Endothelial cell of umbilical vein (primary cell): ENCODE measurements around the gene CCRL2. TPM values are rescaled to one million over a fixed set of nuclear protein-coding genes. Genes with fewer than 3 reads are reported as not detected.
A peak's percentile ranks its signal among the peaks of the same experiment; 100 is the strongest.

Experiments used
- BruUV-seq: library from RNA; stranded (reverse); fragments of 400-500 nt; replicated peaks from 2 replicates; lab custom pipeline; 2021; lab: Mats Ljungman, UMichigan
- CTCF ChIA-PET: fragments of 300-600, 350-600 bp; sonication (Branson Sonifier 250); formaldehyde crosslinking; loops from one replicate; lab custom pipeline; 2021; ENCODE audit warnings: antibody characterized with exemption, inconsistent platforms; lab: Charles Lee
- POLR2A ChIA-PET: fragments of 300-600, 350-600 bp; sonication (Branson Sonifier 250); formaldehyde crosslinking; loops from one replicate; lab custom pipeline; 2021; ENCODE audit warnings: antibody characterized with exemption, inconsistent platforms; lab: Charles Lee
- DNase-seq: peaks from one replicate; pipeline ENCODE4 v3.0.0-alpha.2; 2011; ENCODE audit warnings: low read depth, low spot score
- FAIRE-seq: peaks from 2 replicates; lab custom pipeline; 2011; peaks lifted over from hg19 to GRCh38; lab: Jason Lieb, UNC
- H2AFZ ChIP-seq: 2 replicates; pipeline ENCODE4 v1.6.0; 2012; ENCODE audit warnings: low read depth, low read length, control low read depth, inconsistent platforms
- H3K27ac ChIP-seq: 2 replicates; pipeline ENCODE4 v1.5.1; 2011; ENCODE audit warnings: low read depth, mild to moderate bottlenecking, control low read depth, low read length, moderate library complexity; ENCODE audit not compliant: insufficient read depth
- H3K27me3 ChIP-seq, 2 experiments: 2 replicates each; pipeline versions ENCODE4 v1.6.0 to v1.6.1; 2011; ENCODE audit warnings: low read length in 2 of 2, mixed read lengths in 1 of 2; ENCODE audit not compliant: control insufficient read depth in 2 of 2, insufficient read depth in 2 of 2
- H3K36me3 ChIP-seq, 2 experiments: 2 replicates in 1 of 2; 3 replicates in 1 of 2; pipeline ENCODE4 v1.5.1; 2011; ENCODE audit warnings: low read length in 2 of 2, mild to moderate bottlenecking in 1 of 2, moderate library complexity in 1 of 2; ENCODE audit not compliant: control insufficient read depth in 2 of 2, insufficient read depth in 2 of 2; ENCODE audit errors: extremely low read depth in 1 of 2
- H3K4me1 ChIP-seq: 3 replicates; pipeline ENCODE4 v1.5.1; 2011; ENCODE audit warnings: mild to moderate bottlenecking, low read length; ENCODE audit not compliant: control insufficient read depth, insufficient read depth; ENCODE audit errors: extremely low read depth
- H3K4me2 ChIP-seq: 2 replicates; pipeline ENCODE4 v1.6.1; 2011; ENCODE audit warnings: low read length, control low read depth, mixed read lengths; ENCODE audit not compliant: insufficient read depth
- H3K4me3 ChIP-seq, 3 experiments: fragments of 200-600 bp in 1 of 3; sonication (generic), shearing (Covaris generic) in 1 of 3; replicated peaks in 1 of 3; 2 replicates each; pipeline ENCODE4 v1.5.1; 2011 to 2016; ENCODE audit warnings: control low read depth in 3 of 3, low read length in 3 of 3, mild to moderate bottlenecking in 2 of 3, inconsistent platforms in 1 of 3, low read depth in 1 of 3, moderate library complexity in 1 of 3; ENCODE audit not compliant: insufficient read depth in 1 of 3
- H3K79me2 ChIP-seq: 2 replicates; pipeline ENCODE4 v1.6.0; 2012; ENCODE audit warnings: low read length, inconsistent platforms; ENCODE audit not compliant: control insufficient read depth, insufficient read depth
- H3K9ac ChIP-seq: replicated peaks from 2 replicates; pipeline ENCODE3; 2011; ENCODE audit warnings: low read length, control low read depth; ENCODE audit not compliant: insufficient read depth; ENCODE audit errors: extremely low read depth
- H3K9me1 ChIP-seq: replicated peaks from 3 replicates; pipeline ENCODE4 v1.6.0; 2011; ENCODE audit warnings: mild to moderate bottlenecking, low read length; ENCODE audit not compliant: control insufficient read depth, insufficient read depth; ENCODE audit errors: extremely low read depth
- H3K9me3 ChIP-seq: replicated peaks from 2 replicates; pipeline ENCODE4 v1.5.1; 2012; ENCODE audit warnings: low read length, inconsistent platforms; ENCODE audit not compliant: control insufficient read depth, insufficient read depth
- H4K20me1 ChIP-seq: replicated peaks from 2 replicates; pipeline ENCODE3; 2011; ENCODE audit warnings: mild to moderate bottlenecking, low read length; ENCODE audit not compliant: control insufficient read depth, insufficient read depth; ENCODE audit errors: extremely low read depth
- MAX ChIP-seq: IDR thresholded peaks from 2 replicates; pipeline ENCODE4 v1.6.1; 2011; ENCODE audit not compliant: insufficient read depth, insufficient read length
- dilution Hi-C: fragments of 300-500 bp; cut with MboI; formaldehyde crosslinking; loops from one replicate; pipeline ENCODE4 v1.15.0; 2019; ENCODE audit warnings: low sequenced_read_pairs; ENCODE audit not compliant: extremely low pct_ligation_motif_present
- intact Hi-C: fragments of 100-400 bp; cut with micrococcal nuclease; formaldehyde crosslinking; loops from one replicate; pipeline ENCODE4 v1.10.0; 2022
- polyA plus RNA-seq, 4 experiments: library from polyadenylated mRNA; depleted of rRNA in 3 of 4; stranded (reverse) in 3 of 4; unstranded in 1 of 4; fragments of >200 nt; gene quantifications; 2 replicates each; pipeline versions ENCODE4 v1.2.1 to v1.2.3, GENCODE V29; 2011 to 2012; ENCODE audit warnings: missing spikeins in 1 of 4
- total RNA-seq: library from RNA; stranded (reverse); gene quantifications from 2 replicates; pipeline ENCODE4 v1.2.3, GENCODE V29; 2021
- TF ChIP-seq, protein P1 (sequence below), 2 donors: IDR thresholded peaks; 1 replicate in 1 of 2; 2 replicates in 1 of 2; pipeline ENCODE4 v1.5.1; 2011; ENCODE audit warnings: low read length in 2 of 2, mild to moderate bottlenecking in 2 of 2, moderate library complexity in 2 of 2, control low read depth in 1 of 2, inconsistent platforms in 1 of 2, low read depth in 1 of 2; ENCODE audit not compliant: insufficient read depth in 1 of 2; ENCODE audit errors: extremely low read depth in 1 of 2

CCRL2 gene
- total and polyA plus RNA-seq, 2 donors (not counting 3 experiments of a cell fraction or from before 2014, with no cell fraction given), result 6.4 to 6.6 TPM

GRCh38 chr3:46449755-46450552 lies 42.9 kb downstream of the CCRL2 start:
- H3K9me3 ChIP-seq, result no peaks in the 10 kb centered on the region
- dilution Hi-C loops, result no loop called here
- no peak overlapping the region for H3K4me3 ChIP-seq
- no TSS peak for BruUV-seq
- FAIRE-seq, result peak; percentile 68
- peaks cover 0 to 8% of the 10 kb centered on the region in 2 experiments for H3K27me3 ChIP-seq
- H3K9ac ChIP-seq, result no peak overlapping the region
- ChIA-PET POLR2A (no interaction called here), CTCF (interaction anchor here (0.6 to 3.3 kb wide), 29 partner anchors 8 to 214 kb away, joined by 3 to 34 read pairs (median 4); partner anchors contain the start of genes CCR5AS, CCRL2 and LTF)
- H3K36me3 ChIP-seq, result no peaks in the 10 kb centered on the region
- no peaks in the 10 kb centered on the region for H3K9me1 ChIP-seq
- no peak for TF ChIP-seq MAX
- TF ChIP-seq, protein P1, sequence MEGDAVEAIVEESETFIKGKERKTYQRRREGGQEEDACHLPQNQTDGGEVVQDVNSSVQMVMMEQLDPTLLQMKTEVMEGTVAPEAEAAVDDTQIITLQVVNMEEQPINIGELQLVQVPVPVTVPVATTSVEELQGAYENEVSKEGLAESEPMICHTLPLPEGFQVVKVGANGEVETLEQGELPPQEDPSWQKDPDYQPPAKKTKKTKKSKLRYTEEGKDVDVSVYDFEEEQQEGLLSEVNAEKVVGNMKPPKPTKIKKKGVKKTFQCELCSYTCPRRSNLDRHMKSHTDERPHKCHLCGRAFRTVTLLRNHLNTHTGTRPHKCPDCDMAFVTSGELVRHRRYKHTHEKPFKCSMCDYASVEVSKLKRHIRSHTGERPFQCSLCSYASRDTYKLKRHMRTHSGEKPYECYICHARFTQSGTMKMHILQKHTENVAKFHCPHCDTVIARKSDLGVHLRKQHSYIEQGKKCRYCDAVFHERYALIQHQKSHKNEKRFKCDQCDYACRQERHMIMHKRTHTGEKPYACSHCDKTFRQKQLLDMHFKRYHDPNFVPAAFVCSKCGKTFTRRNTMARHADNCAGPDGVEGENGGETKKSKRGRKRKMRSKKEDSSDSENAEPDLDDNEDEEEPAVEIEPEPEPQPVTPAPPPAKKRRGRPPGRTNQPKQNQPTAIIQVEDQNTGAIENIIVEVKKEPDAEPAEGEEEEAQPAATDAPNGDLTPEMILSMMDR (IDR thresholded peaks at IDR 0.05; ENCODE audit: extremely low read depth in 1 of 2, insufficient read depth in 1 of 2, low read depth in 1 of 2, low read length in 2 of 2), result peak; percentile 62 to 65
- intact Hi-C loops, result no loop called here
- DNase-seq, result no peak
- H3K79me2 ChIP-seq, result no peaks in the 10 kb centered on the region
- H3K27ac ChIP-seq, result no peak overlapping the region
- H3K4me1 ChIP-seq, result no peaks in the 10 kb centered on the region
- no peak overlapping the region for H3K4me2 ChIP-seq
- H2AFZ ChIP-seq, result no peak overlapping the region
- no peaks in the 10 kb centered on the region for H4K20me1 ChIP-seq
